ENCODE results near the gene SDHD.

SDHD gene

GRCh38 chr11:112128483-112129121 lies 41.9 kb downstream of the SDHD start:
- Histone ChIP-seq H3K79me2 (ENCODE audit: control insufficient read depth, insufficient read depth, low read length, unreplicated experiment) (no peaks in the 10 kb centered on the region), H3K4me3 (ENCODE audit: low read depth, low read length) (no peak overlapping the region), H2AFZ (ENCODE audit: low read length, unreplicated experiment) (no peak overlapping the region), H3K27me3 (ENCODE audit: insufficient read depth, low read length) (no peaks in the 10 kb centered on the region), H3K4me1 (ENCODE audit: control insufficient read depth, insufficient read depth, low read length, unreplicated experiment) (peaks cover 6% of the 10 kb centered on the region), H3K36me3 (ENCODE audit: insufficient read depth, low read length) (no peaks in the 10 kb centered on the region), H3K27ac (ENCODE audit: low read depth, low read length) (no peak overlapping the region)

DNA sequence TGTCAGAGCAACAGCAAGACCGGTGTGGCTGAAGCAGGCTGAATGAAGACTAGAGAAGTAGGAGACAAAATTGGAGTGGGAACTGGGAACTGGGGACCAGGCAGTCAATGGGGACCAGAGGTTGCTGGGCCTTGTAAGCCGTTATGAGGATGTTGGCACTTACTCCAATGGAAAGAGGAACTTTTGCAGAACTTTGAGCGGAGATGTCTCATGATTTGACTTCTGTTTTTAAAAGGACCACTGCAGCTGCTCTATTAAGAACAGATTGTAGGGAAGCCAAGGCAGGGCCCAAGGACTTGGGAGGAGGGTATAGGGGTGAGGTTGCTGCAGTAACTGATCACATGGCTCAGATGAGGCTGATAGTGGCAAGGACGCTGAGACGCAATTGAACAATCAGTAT lies 43.0 kb downstream of the SDHD start:
- no peaks in the 10 kb centered on the region for H3K79me2 ChIP-seq (ENCODE audit: control insufficient read depth, insufficient read depth, low read length, unreplicated experiment)
- H3K4me1 ChIP-seq (ENCODE audit: control insufficient read depth, insufficient read depth, low read length, unreplicated experiment): peaks cover 6% of the 10 kb centered on the region
- H3K4me3 ChIP-seq (ENCODE audit: low read depth, low read length): no peak overlapping the region
- H3K27ac ChIP-seq (ENCODE audit: low read depth, low read length): no peak overlapping the region
- H3K27me3 ChIP-seq (ENCODE audit: insufficient read depth, low read length): no peaks in the 10 kb centered on the region
- no peaks in the 10 kb centered on the region for H3K36me3 ChIP-seq (ENCODE audit: insufficient read depth, low read length)
- H2AFZ ChIP-seq (ENCODE audit: low read length, unreplicated experiment): no peak overlapping the region

DNA sequence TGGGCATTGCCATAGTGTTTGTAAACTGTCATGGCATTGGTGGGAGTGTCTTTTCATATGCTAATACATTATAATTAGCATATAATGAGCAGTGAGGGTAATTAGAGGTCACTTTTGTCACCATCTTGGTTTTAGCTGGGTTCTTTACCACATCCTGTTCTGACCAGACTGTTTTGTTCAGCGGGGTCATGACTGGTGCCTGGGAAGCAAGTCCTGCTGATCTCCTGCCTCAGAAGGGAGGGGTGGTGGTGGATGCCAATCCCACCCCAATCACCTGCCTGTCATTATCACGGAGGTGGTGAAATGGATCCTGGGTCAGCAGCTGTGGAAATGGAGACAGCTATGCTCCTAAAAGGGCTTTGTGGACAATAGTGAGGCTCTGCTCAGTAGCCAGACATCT lies 46.1 kb downstream of the SDHD start:
- Histone ChIP-seq H3K27ac (ENCODE audit: low read depth, low read length) (no peak overlapping the region), H3K27me3 (ENCODE audit: insufficient read depth, low read length) (no peaks in the 10 kb centered on the region), H3K4me3 (ENCODE audit: low read depth, low read length) (no peak overlapping the region), H3K4me1 (ENCODE audit: control insufficient read depth, insufficient read depth, low read length, unreplicated experiment) (peaks cover 6% of the 10 kb centered on the region), H3K36me3 (ENCODE audit: insufficient read depth, low read length) (no peaks in the 10 kb centered on the region), H2AFZ (ENCODE audit: low read length, unreplicated experiment) (no peak overlapping the region), H3K79me2 (ENCODE audit: control insufficient read depth, insufficient read depth, low read length, unreplicated experiment) (no peaks in the 10 kb centered on the region)

GRCh38 chr11:112134473-112134872 lies 47.8 kb downstream of the SDHD start:
- Histone ChIP-seq H3K4me3 (ENCODE audit: low read depth, low read length) (no peak overlapping the region), H3K27ac (ENCODE audit: low read depth, low read length) (no peak overlapping the region), H3K4me1 (ENCODE audit: control insufficient read depth, insufficient read depth, low read length, unreplicated experiment) (no peaks in the 10 kb centered on the region), H3K36me3 (ENCODE audit: insufficient read depth, low read length) (no peaks in the 10 kb centered on the region), H3K79me2 (ENCODE audit: control insufficient read depth, insufficient read depth, low read length, unreplicated experiment) (no peaks in the 10 kb centered on the region), H2AFZ (ENCODE audit: low read length, unreplicated experiment) (no peak overlapping the region), H3K27me3 (ENCODE audit: insufficient read depth, low read length) (no peaks in the 10 kb centered on the region)

- H3K27me3 ChIP-seq (ENCODE audit: insufficient read depth, low read length): no peaks in the 10 kb centered on the region
- no peak overlapping the region for H3K27ac ChIP-seq (ENCODE audit: low read depth, low read length)
- no peaks in the 10 kb centered on the region for H3K36me3 ChIP-seq (ENCODE audit: insufficient read depth, low read length)
- no peak overlapping the region for H2AFZ ChIP-seq (ENCODE audit: low read length, unreplicated experiment)
- no peaks in the 10 kb centered on the region for H3K4me1 ChIP-seq (ENCODE audit: control insufficient read depth, insufficient read depth, low read length, unreplicated experiment)
- H3K4me3 ChIP-seq (ENCODE audit: low read depth, low read length): no peak overlapping the region
- H3K79me2 ChIP-seq (ENCODE audit: control insufficient read depth, insufficient read depth, low read length, unreplicated experiment): no peaks in the 10 kb centered on the region
Observed at GRCh38 chr11:112143597-112143996, 56.9 kb downstream of the SDHD start.

Data from ACC112 (cell line).